Neural crest cell (in vitro differentiated cells): ENCODE data around the gene MACO1. TPM values are rescaled to one million over a fixed set of nuclear protein-coding genes. Genes with fewer than 3 reads are reported as not detected.

ENCODE experiments used
- DNase-seq: peaks from one replicate; pipeline ENCODE4 v3.0.0; 2021; ENCODE audit warnings: low read depth, mixed read lengths, low spot score
- H3K27ac Mint-ChIP-seq: one replicate; pipeline ENCODE4 v1.8.0; 2021; ENCODE audit warnings: mild to moderate bottlenecking, mixed read lengths; ENCODE audit not compliant: unreplicated experiment
- H3K27me3 Mint-ChIP-seq: 2 replicates; pipeline ENCODE4 v1.8.0; 2021; ENCODE audit warnings: low read depth, mild to moderate bottlenecking, mixed read lengths
- H3K36me3 Mint-ChIP-seq: 2 replicates; pipeline ENCODE4 v1.8.0; 2021; ENCODE audit warnings: low read depth, mild to moderate bottlenecking, mixed read lengths
- H3K4me1 Mint-ChIP-seq: 2 replicates; pipeline ENCODE4 v1.8.0; 2021; ENCODE audit warnings: mixed read lengths
- H3K4me3 Mint-ChIP-seq: one replicate; pipeline ENCODE4 v1.8.0; 2021; ENCODE audit warnings: mild to moderate bottlenecking, mixed read lengths
- H3K9me3 Mint-ChIP-seq: 2 replicates; pipeline ENCODE4 v1.8.0; 2021; ENCODE audit warnings: mixed read lengths
- CTCF ChIP-seq: fragments of 200-600 bp; sonication (generic); conservative IDR thresholded peaks from 2 replicates; pipeline ENCODE4 v1.5.0; 2021; ENCODE audit warnings: antibody characterized with exemption, mild to moderate bottlenecking
- total RNA-seq: library from RNA; stranded (reverse); gene quantifications from 2 replicates; pipeline ENCODE4 v1.2.1, GENCODE V29; 2021

The MACO1 gene
- total RNA-seq, 1 donor from 2014 or later: 25.4 TPM

GRCh38 chr1:25548601-25549000 lies 117.9 kb downstream of the MACO1 start:
- TF ChIP-seq CTCF: no peak

GRCh38 chr1:25549273-25550154 lies 118.8 kb downstream of the MACO1 start:
- no peaks in the 10 kb centered on the region for H3K27me3 Mint-ChIP-seq
- TF ChIP-seq CTCF: no peak
- H3K4me3 Mint-ChIP-seq: no peak overlapping the region
- no peaks in the 10 kb centered on the region for H3K9me3 Mint-ChIP-seq
- peak overlapping the region; percentile 57 for H3K27ac Mint-ChIP-seq
- no peak for DNase-seq
- peaks cover 42% of the 10 kb centered on the region for H3K4me1 Mint-ChIP-seq
- H3K36me3 Mint-ChIP-seq: no peaks in the 10 kb centered on the region

More at GRCh38 chr1:25548601-25549000, 117.9 kb downstream of the MACO1 start:
- Mint-ChIP-seq H3K9me3 (no peaks in the 10 kb centered on the region), H3K27me3 (no peaks in the 10 kb centered on the region), H3K4me3 (no peak overlapping the region), H3K36me3 (no peaks in the 10 kb centered on the region), H3K4me1 (peaks cover 43% of the 10 kb centered on the region), H3K27ac (no peak overlapping the region)
- no peak for DNase-seq

Other genes starting within 250 kb of the MACO1 start
- 26.3 and 26.5 TPM in 2 replicates for gene SYF2, start 198.4 kb upstream of the MACO1 start, total RNA-seq
- 60.4 and 74.2 TPM in 2 replicates for gene RSRP1, start 183.4 kb upstream of the MACO1 start, total RNA-seq
- 0.07 TPM in 1 of 2 replicates, not detected in the other for gene RHD, start 158.4 kb upstream of the MACO1 start, total RNA-seq
- 69.2 and 74.5 TPM in 2 replicates for gene TMEM50A, start 92.6 kb upstream of the MACO1 start, total RNA-seq
- gene RHCE, start 10.1 kb upstream of the MACO1 start, total RNA-seq: 0.82 TPM in 1 of 2 replicates, not detected in the other
- 18.8 and 20.7 TPM in 2 replicates for gene LDLRAP1, start 112.7 kb downstream of the MACO1 start, total RNA-seq
- 19.8 and 22.6 TPM in 2 replicates for gene MAN1C1, start 185.9 kb downstream of the MACO1 start, total RNA-seq